Body of pancreas (tissue), 4 donors: ENCODE results near the gene HSPBAP1.

Experiments
- POLR2A ChIP-seq, 3 donors: fragments of 450-650 bp; IDR thresholded peaks; one replicate each; pipeline ENCODE4 v1.6.1; 2016; ENCODE audit warnings: antibody characterized with exemption in 3 of 3, mild to moderate bottlenecking in 2 of 3
- TF ChIP-seq, protein P1 (sequence below), 7 experiments: fragments of 450-650 bp in 4 of 7; fragments of 200-600 bp in 3 of 7; sonication (generic) in 3 of 7; IDR thresholded peaks; one replicate each; pipeline ENCODE4 v1.5.1; 2016 to 2019; ENCODE audit warnings: antibody characterized with exemption in 7 of 7

DNA sequence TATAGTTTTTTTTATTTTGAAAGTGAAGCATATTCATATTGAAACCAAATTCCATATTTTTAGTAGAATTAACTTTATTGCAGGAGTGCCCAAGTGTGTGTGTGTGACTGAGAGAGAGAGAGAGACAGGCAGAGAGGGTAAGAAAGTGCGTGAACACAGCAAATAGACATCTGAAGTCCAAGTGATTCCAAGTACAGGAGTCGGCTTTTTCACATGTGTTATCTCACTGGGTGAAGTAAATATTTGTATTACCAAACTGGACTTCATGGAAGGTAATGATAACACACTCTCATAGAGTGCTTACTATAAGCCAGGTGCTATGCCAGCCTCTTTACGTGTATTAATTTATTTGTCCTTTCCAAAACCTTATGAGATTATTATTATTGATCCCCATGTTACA lies 101.0 kb downstream of the HSPBAP1 start:
- no peak for TF ChIP-seq POLR2A (IDR thresholded peaks at IDR 0.05)
- TF ChIP-seq, protein P1, sequence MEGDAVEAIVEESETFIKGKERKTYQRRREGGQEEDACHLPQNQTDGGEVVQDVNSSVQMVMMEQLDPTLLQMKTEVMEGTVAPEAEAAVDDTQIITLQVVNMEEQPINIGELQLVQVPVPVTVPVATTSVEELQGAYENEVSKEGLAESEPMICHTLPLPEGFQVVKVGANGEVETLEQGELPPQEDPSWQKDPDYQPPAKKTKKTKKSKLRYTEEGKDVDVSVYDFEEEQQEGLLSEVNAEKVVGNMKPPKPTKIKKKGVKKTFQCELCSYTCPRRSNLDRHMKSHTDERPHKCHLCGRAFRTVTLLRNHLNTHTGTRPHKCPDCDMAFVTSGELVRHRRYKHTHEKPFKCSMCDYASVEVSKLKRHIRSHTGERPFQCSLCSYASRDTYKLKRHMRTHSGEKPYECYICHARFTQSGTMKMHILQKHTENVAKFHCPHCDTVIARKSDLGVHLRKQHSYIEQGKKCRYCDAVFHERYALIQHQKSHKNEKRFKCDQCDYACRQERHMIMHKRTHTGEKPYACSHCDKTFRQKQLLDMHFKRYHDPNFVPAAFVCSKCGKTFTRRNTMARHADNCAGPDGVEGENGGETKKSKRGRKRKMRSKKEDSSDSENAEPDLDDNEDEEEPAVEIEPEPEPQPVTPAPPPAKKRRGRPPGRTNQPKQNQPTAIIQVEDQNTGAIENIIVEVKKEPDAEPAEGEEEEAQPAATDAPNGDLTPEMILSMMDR (IDR thresholded peaks at IDR 0.05) = no peak
